Measurements from ENCODE around the gene METTL18.

- TF ChIP-seq CTCF (IDR thresholded peaks at IDR 0.05 in 4 of 5, conservative IDR thresholded peaks at IDR 0.05 in 1 of 5) (no peak), POLR2A (IDR thresholded peaks at IDR 0.05) (no peak)
Measured at GRCh38 chr1:169776440-169776839, 18.3 kb downstream of the METTL18 start.

Data from gastrocnemius medialis (tissue), 4 donors.